Endothelial cell of umbilical vein (primary cell): Measurements from ENCODE around the gene KRTAP2-3. TPM values are rescaled to one million over a fixed set of nuclear protein-coding genes. Genes with fewer than 3 reads are reported as not detected.

Experiments
- BruUV-seq: library from RNA; stranded (reverse); fragments of 400-500 nt; replicated peaks from 2 replicates; lab custom pipeline; 2021; lab: Mats Ljungman, UMichigan
- CTCF ChIA-PET: fragments of 300-600, 350-600 bp; sonication (Branson Sonifier 250); formaldehyde crosslinking; loops from one replicate; lab custom pipeline; 2021; ENCODE audit warnings: antibody characterized with exemption, inconsistent platforms; lab: Charles Lee
- POLR2A ChIA-PET: fragments of 300-600, 350-600 bp; sonication (Branson Sonifier 250); formaldehyde crosslinking; loops from one replicate; lab custom pipeline; 2021; ENCODE audit warnings: antibody characterized with exemption, inconsistent platforms; lab: Charles Lee
- DNase-seq: peaks from one replicate; pipeline ENCODE4 v3.0.0-alpha.2; 2011; ENCODE audit warnings: low read depth, low spot score
- FAIRE-seq: peaks from 2 replicates; lab custom pipeline; 2011; peaks lifted over from hg19 to GRCh38; lab: Jason Lieb, UNC
- H2AFZ ChIP-seq: 2 replicates; pipeline ENCODE4 v1.6.0; 2012; ENCODE audit warnings: low read depth, low read length, control low read depth, inconsistent platforms
- H3K27ac ChIP-seq: 2 replicates; pipeline ENCODE4 v1.5.1; 2011; ENCODE audit warnings: low read depth, mild to moderate bottlenecking, control low read depth, low read length, moderate library complexity; ENCODE audit not compliant: insufficient read depth
- H3K27me3 ChIP-seq, 2 experiments: 2 replicates each; pipeline versions ENCODE4 v1.6.0 to v1.6.1; 2011; ENCODE audit warnings: low read length in 2 of 2, mixed read lengths in 1 of 2; ENCODE audit not compliant: control insufficient read depth in 2 of 2, insufficient read depth in 2 of 2
- H3K36me3 ChIP-seq, 2 experiments: 2 replicates in 1 of 2; 3 replicates in 1 of 2; pipeline ENCODE4 v1.5.1; 2011; ENCODE audit warnings: low read length in 2 of 2, mild to moderate bottlenecking in 1 of 2, moderate library complexity in 1 of 2; ENCODE audit not compliant: control insufficient read depth in 2 of 2, insufficient read depth in 2 of 2; ENCODE audit errors: extremely low read depth in 1 of 2
- H3K4me1 ChIP-seq: 3 replicates; pipeline ENCODE4 v1.5.1; 2011; ENCODE audit warnings: mild to moderate bottlenecking, low read length; ENCODE audit not compliant: control insufficient read depth, insufficient read depth; ENCODE audit errors: extremely low read depth
- H3K4me2 ChIP-seq: 2 replicates; pipeline ENCODE4 v1.6.1; 2011; ENCODE audit warnings: low read length, control low read depth, mixed read lengths; ENCODE audit not compliant: insufficient read depth
- H3K4me3 ChIP-seq, 3 experiments: fragments of 200-600 bp in 1 of 3; sonication (generic), shearing (Covaris generic) in 1 of 3; replicated peaks in 1 of 3; 2 replicates each; pipeline ENCODE4 v1.5.1; 2011 to 2016; ENCODE audit warnings: control low read depth in 3 of 3, low read length in 3 of 3, mild to moderate bottlenecking in 2 of 3, inconsistent platforms in 1 of 3, low read depth in 1 of 3, moderate library complexity in 1 of 3; ENCODE audit not compliant: insufficient read depth in 1 of 3
- H3K79me2 ChIP-seq: 2 replicates; pipeline ENCODE4 v1.6.0; 2012; ENCODE audit warnings: low read length, inconsistent platforms; ENCODE audit not compliant: control insufficient read depth, insufficient read depth
- H3K9ac ChIP-seq: replicated peaks from 2 replicates; pipeline ENCODE3; 2011; ENCODE audit warnings: low read length, control low read depth; ENCODE audit not compliant: insufficient read depth; ENCODE audit errors: extremely low read depth
- H3K9me1 ChIP-seq: replicated peaks from 3 replicates; pipeline ENCODE4 v1.6.0; 2011; ENCODE audit warnings: mild to moderate bottlenecking, low read length; ENCODE audit not compliant: control insufficient read depth, insufficient read depth; ENCODE audit errors: extremely low read depth
- H3K9me3 ChIP-seq: replicated peaks from 2 replicates; pipeline ENCODE4 v1.5.1; 2012; ENCODE audit warnings: low read length, inconsistent platforms; ENCODE audit not compliant: control insufficient read depth, insufficient read depth
- H4K20me1 ChIP-seq: replicated peaks from 2 replicates; pipeline ENCODE3; 2011; ENCODE audit warnings: mild to moderate bottlenecking, low read length; ENCODE audit not compliant: control insufficient read depth, insufficient read depth; ENCODE audit errors: extremely low read depth
- EZH2 ChIP-seq: IDR thresholded peaks from 2 replicates; pipeline ENCODE4 v1.6.1; 2012; ENCODE audit warnings: borderline replicate concordance, low read depth, mild to moderate bottlenecking, moderate library complexity, low read length, inconsistent platforms; ENCODE audit not compliant: severe bottlenecking
- FOS ChIP-seq: IDR thresholded peaks from 2 replicates; pipeline ENCODE4 v1.6.1; 2011; ENCODE audit warnings: mild to moderate bottlenecking, low read length, moderate library complexity, borderline replicate concordance; ENCODE audit not compliant: insufficient read depth
- JUN ChIP-seq: IDR thresholded peaks from 2 replicates; pipeline ENCODE4 v1.6.1; 2011; ENCODE audit warnings: borderline replicate concordance, low read depth; ENCODE audit not compliant: insufficient read length, insufficient read depth
- MYC ChIP-seq: IDR thresholded peaks from one replicate; pipeline ENCODE4 v1.6.1; 2011; ENCODE audit warnings: mild to moderate bottlenecking, low read depth, low read length
- POLR2A ChIP-seq: IDR thresholded peaks from 2 replicates; pipeline ENCODE4 v1.6.1; 2012; ENCODE audit warnings: low read depth, mild to moderate bottlenecking, control low read depth, low read length
- POLR2AphosphoS5 ChIP-seq: IDR thresholded peaks from 2 replicates; pipeline ENCODE4 v1.6.1; 2012; ENCODE audit warnings: low read depth, mild to moderate bottlenecking, control low read depth, low read length, moderate library complexity; ENCODE audit not compliant: insufficient read depth
- dilution Hi-C: fragments of 300-500 bp; cut with MboI; formaldehyde crosslinking; loops from one replicate; pipeline ENCODE4 v1.15.0; 2019; ENCODE audit warnings: low sequenced_read_pairs; ENCODE audit not compliant: extremely low pct_ligation_motif_present
- intact Hi-C: fragments of 100-400 bp; cut with micrococcal nuclease; formaldehyde crosslinking; loops from one replicate; pipeline ENCODE4 v1.10.0; 2022
- polyA plus RNA-seq, 4 experiments: library from polyadenylated mRNA; depleted of rRNA in 3 of 4; stranded (reverse) in 3 of 4; unstranded in 1 of 4; fragments of >200 nt; gene quantifications; 2 replicates each; pipeline versions ENCODE4 v1.2.1 to v1.2.3, GENCODE V29; 2011 to 2012; ENCODE audit warnings: missing spikeins in 1 of 4
- total RNA-seq: library from RNA; stranded (reverse); gene quantifications from 2 replicates; pipeline ENCODE4 v1.2.3, GENCODE V29; 2021
- TF ChIP-seq, protein P1 (sequence below): IDR thresholded peaks from 2 replicates; pipeline ENCODE4 v1.6.1; 2011; ENCODE audit not compliant: insufficient read depth, insufficient read length
- TF ChIP-seq, protein P2 (sequence below), 2 donors: IDR thresholded peaks; 1 replicate in 1 of 2; 2 replicates in 1 of 2; pipeline ENCODE4 v1.5.1; 2011; ENCODE audit warnings: low read length in 2 of 2, mild to moderate bottlenecking in 2 of 2, moderate library complexity in 2 of 2, control low read depth in 1 of 2, inconsistent platforms in 1 of 2, low read depth in 1 of 2; ENCODE audit not compliant: insufficient read depth in 1 of 2; ENCODE audit errors: extremely low read depth in 1 of 2

The KRTAP2-3 gene
- total and polyA plus RNA-seq, 2 donors (not counting 3 experiments of a cell fraction or from before 2014, with no cell fraction given): not detected

DNA sequence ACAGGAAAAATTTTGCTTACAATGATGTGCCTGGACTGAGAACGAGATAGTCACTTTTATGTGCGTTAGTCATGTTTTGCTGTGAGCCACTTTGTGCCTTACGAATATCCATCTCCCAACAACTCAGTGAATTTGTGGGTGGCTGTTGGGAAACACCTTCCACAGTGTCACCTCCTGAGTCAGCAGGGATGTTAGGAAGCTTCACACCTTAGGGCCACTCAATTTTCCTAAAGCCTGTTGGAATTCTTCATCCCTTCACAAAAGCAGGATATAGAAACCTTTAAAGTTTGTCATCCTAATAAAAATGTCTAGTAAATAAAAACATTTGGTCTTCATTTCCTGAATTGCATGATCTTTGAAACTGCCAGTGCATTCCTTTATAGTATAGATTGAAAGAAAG, 46.7 kb downstream of the KRTAP2-3 start:
- POLR2A ChIA-PET: no interaction called here
- CTCF ChIA-PET: no interaction called here
- no peak overlapping the region for H2AFZ ChIP-seq
- FAIRE-seq (no peak), DNase-seq (no peak)
- no peak overlapping the region for H3K4me2 ChIP-seq
- TF ChIP-seq EZH2: no peak
- TF ChIP-seq, protein P1, sequence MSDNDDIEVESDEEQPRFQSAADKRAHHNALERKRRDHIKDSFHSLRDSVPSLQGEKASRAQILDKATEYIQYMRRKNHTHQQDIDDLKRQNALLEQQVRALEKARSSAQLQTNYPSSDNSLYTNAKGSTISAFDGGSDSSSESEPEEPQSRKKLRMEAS: no peak
- no peak for TF ChIP-seq FOS
- TF ChIP-seq JUN: no peak
- no peak for TF ChIP-seq MYC
- TF ChIP-seq, protein P2, sequence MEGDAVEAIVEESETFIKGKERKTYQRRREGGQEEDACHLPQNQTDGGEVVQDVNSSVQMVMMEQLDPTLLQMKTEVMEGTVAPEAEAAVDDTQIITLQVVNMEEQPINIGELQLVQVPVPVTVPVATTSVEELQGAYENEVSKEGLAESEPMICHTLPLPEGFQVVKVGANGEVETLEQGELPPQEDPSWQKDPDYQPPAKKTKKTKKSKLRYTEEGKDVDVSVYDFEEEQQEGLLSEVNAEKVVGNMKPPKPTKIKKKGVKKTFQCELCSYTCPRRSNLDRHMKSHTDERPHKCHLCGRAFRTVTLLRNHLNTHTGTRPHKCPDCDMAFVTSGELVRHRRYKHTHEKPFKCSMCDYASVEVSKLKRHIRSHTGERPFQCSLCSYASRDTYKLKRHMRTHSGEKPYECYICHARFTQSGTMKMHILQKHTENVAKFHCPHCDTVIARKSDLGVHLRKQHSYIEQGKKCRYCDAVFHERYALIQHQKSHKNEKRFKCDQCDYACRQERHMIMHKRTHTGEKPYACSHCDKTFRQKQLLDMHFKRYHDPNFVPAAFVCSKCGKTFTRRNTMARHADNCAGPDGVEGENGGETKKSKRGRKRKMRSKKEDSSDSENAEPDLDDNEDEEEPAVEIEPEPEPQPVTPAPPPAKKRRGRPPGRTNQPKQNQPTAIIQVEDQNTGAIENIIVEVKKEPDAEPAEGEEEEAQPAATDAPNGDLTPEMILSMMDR (IDR thresholded peaks at IDR 0.05; ENCODE audit: extremely low read depth in 1 of 2, insufficient read depth in 1 of 2, low read depth in 1 of 2, low read length in 2 of 2): no peak
- no peak for TF ChIP-seq POLR2AphosphoS5
- TF ChIP-seq POLR2A: no peak
- dilution Hi-C loops (no loop called here), intact Hi-C loops (no loop called here)
- H3K79me2 ChIP-seq: no peaks in the 10 kb centered on the region
- no peaks in the 10 kb centered on the region for H3K9me3 ChIP-seq
- H3K4me3 ChIP-seq: no peak overlapping the region
- H3K36me3 ChIP-seq: no peaks in the 10 kb centered on the region
- no peak overlapping the region for H3K27ac ChIP-seq
- no peaks in the 10 kb centered on the region for H3K9me1 ChIP-seq
- peaks cover 0 to 1% of the 10 kb centered on the region in 2 experiments for H3K27me3 ChIP-seq
- H4K20me1 ChIP-seq: no peaks in the 10 kb centered on the region
- H3K4me1 ChIP-seq: no peaks in the 10 kb centered on the region
- no TSS peak for BruUV-seq
- no peak overlapping the region for H3K9ac ChIP-seq
